ENCODE data around the gene C6orf120. TPM values are rescaled to one million over a fixed set of nuclear protein-coding genes. Genes with fewer than 3 reads are reported as not detected.

Gene C6orf120
- total RNA-seq, 1 donor from 2014 or later: 34.6 TPM

GRCh38 chr6:169725125-169726048, 23.5 kb downstream of the C6orf120 start:
- H2AFZ ChIP-seq (ENCODE audit: low read depth, low read length): peak overlapping the region; percentile 93
- H3K4me1 Mint-ChIP-seq (ENCODE audit: low read depth, unreplicated experiment): peaks cover 6% of the 10 kb centered on the region
- FAIRE-seq: no peak

GRCh38 chr6:169726049-169726400, 24.1 kb downstream of the C6orf120 start:
- no peak for TF ChIP-seq CTCF (IDR thresholded peaks at IDR 0.05; ENCODE audit: insufficient read depth, low read depth, low read length)
- Histone ChIP-seq H3K9me3 (ENCODE audit: insufficient read depth, low read depth, low read length) (no peaks in the 10 kb centered on the region), H3K4me1 (ENCODE audit: insufficient read depth, low read length) (peaks cover 26% of the 10 kb centered on the region), H3K4me3 (ENCODE audit: insufficient read depth, low read depth, low read length) (no peak overlapping the region), H3K36me3 (ENCODE audit: insufficient read depth, low read length) (no peaks in the 10 kb centered on the region), H3K4me2 (ENCODE audit: low read length) (no peak overlapping the region), H3K9ac (ENCODE audit: low read length) (no peak overlapping the region), H3K27me3 (ENCODE audit: insufficient read depth, low read length) (no peaks in the 10 kb centered on the region), H3K79me2 (ENCODE audit: insufficient read depth, low read length) (peaks cover 12% of the 10 kb centered on the region), H4K20me1 (ENCODE audit: insufficient read depth, low read length) (peaks cover 18% of the 10 kb centered on the region), H3K27ac (ENCODE audit: low read depth, low read length) (no peak overlapping the region), H2AFZ (ENCODE audit: low read depth, low read length) (no peak overlapping the region)
- H3K9me3 Mint-ChIP-seq (ENCODE audit: unreplicated experiment): no peaks in the 10 kb centered on the region
- H3K36me3 Mint-ChIP-seq (ENCODE audit: low read depth, unreplicated experiment): no peaks in the 10 kb centered on the region
- peaks cover 5% of the 10 kb centered on the region for H3K27me3 Mint-ChIP-seq (ENCODE audit: low read depth, unreplicated experiment)
- H3K27ac Mint-ChIP-seq (ENCODE audit: unreplicated experiment): no peak overlapping the region
- H3K4me1 Mint-ChIP-seq (ENCODE audit: low read depth, unreplicated experiment): peaks cover 6% of the 10 kb centered on the region
- DNase-seq (ENCODE audit: low read depth) (no peak), FAIRE-seq (no peak)
- peak overlapping the region; percentile 90 for H3K4me3 Mint-ChIP-seq (ENCODE audit: unreplicated experiment)

More at GRCh38 chr6:169725125-169726048, 23.5 kb downstream of the C6orf120 start:
- Mint-ChIP-seq H3K36me3 (ENCODE audit: low read depth, unreplicated experiment) (no peaks in the 10 kb centered on the region), H3K9me3 (ENCODE audit: unreplicated experiment) (no peaks in the 10 kb centered on the region), H3K4me3 (ENCODE audit: unreplicated experiment) (peak overlapping the region; percentile 90), H3K27me3 (ENCODE audit: low read depth, unreplicated experiment) (peaks cover 2% of the 10 kb centered on the region), H3K27ac (ENCODE audit: unreplicated experiment) (peak overlapping the region; percentile 92)
- no peaks in the 10 kb centered on the region for H3K9me3 ChIP-seq (ENCODE audit: insufficient read depth, low read depth, low read length)
- H3K9ac ChIP-seq (ENCODE audit: low read length): peak overlapping the region; percentile 84
- TF ChIP-seq EZH2 (IDR thresholded peaks at IDR 0.05; ENCODE audit: insufficient read depth, low read length) (no peak), CTCF (IDR thresholded peaks at IDR 0.05; ENCODE audit: insufficient read depth, low read depth, low read length) (no peak)
- peaks cover 26% of the 10 kb centered on the region for H3K4me1 ChIP-seq (ENCODE audit: insufficient read depth, low read length)
- no peaks in the 10 kb centered on the region for H3K36me3 ChIP-seq (ENCODE audit: insufficient read depth, low read length)
- peaks cover 19% of the 10 kb centered on the region for H4K20me1 ChIP-seq (ENCODE audit: insufficient read depth, low read length)
- H3K4me2 ChIP-seq (ENCODE audit: low read length): peak overlapping the region; percentile 92
- peak overlapping the region; percentile 71 for H3K4me3 ChIP-seq (ENCODE audit: insufficient read depth, low read depth, low read length)
- H3K79me2 ChIP-seq (ENCODE audit: insufficient read depth, low read length): peaks cover 19% of the 10 kb centered on the region
- peak overlapping the region; percentile 73 for H3K27ac ChIP-seq (ENCODE audit: low read depth, low read length)
- no peaks in the 10 kb centered on the region for H3K27me3 ChIP-seq (ENCODE audit: insufficient read depth, low read length)
- peak; percentile 69 for DNase-seq (ENCODE audit: low read depth)

DNA sequence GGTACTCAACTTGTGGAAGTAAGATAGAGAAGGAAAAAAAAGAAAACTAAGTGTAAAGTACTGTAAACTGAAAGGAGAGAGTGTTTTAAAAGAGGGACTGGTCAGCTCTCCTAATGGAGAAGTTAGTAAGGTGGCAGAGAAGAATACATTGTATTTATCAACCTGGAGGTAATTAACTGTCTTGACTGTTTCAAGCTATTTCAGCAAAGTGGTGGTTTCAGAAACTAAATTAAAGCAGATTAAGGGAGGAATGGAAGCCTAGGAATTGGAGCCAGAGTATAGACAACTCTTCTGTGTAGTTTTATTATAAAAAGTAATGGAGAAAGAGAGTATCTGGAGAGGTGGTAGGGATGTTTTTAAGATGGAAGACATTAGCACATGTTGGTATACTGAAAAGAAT, 25.0 kb downstream of the C6orf120 start:
- Histone ChIP-seq H3K36me3 (ENCODE audit: insufficient read depth, low read length) (no peaks in the 10 kb centered on the region), H3K79me2 (ENCODE audit: insufficient read depth, low read length) (peaks cover 3% of the 10 kb centered on the region), H3K27me3 (ENCODE audit: insufficient read depth, low read length) (no peaks in the 10 kb centered on the region), H4K20me1 (ENCODE audit: insufficient read depth, low read length) (peaks cover 11% of the 10 kb centered on the region), H2AFZ (ENCODE audit: low read depth, low read length) (no peak overlapping the region), H3K4me3 (ENCODE audit: insufficient read depth, low read depth, low read length) (no peak overlapping the region), H3K9me3 (ENCODE audit: insufficient read depth, low read depth, low read length) (no peaks in the 10 kb centered on the region), H3K27ac (ENCODE audit: low read depth, low read length) (no peak overlapping the region), H3K4me1 (ENCODE audit: insufficient read depth, low read length) (peaks cover 22% of the 10 kb centered on the region), H3K9ac (ENCODE audit: low read length) (no peak overlapping the region), H3K4me2 (ENCODE audit: low read length) (no peak overlapping the region)
- TF ChIP-seq CTCF (IDR thresholded peaks at IDR 0.05; ENCODE audit: insufficient read depth, low read depth, low read length): no peak
- TF ChIP-seq EZH2 (IDR thresholded peaks at IDR 0.05; ENCODE audit: insufficient read depth, low read length): no peak
- Mint-ChIP-seq H3K9me3 (ENCODE audit: unreplicated experiment) (no peaks in the 10 kb centered on the region), H3K27me3 (ENCODE audit: low read depth, unreplicated experiment) (peaks cover 5% of the 10 kb centered on the region), H3K36me3 (ENCODE audit: low read depth, unreplicated experiment) (no peaks in the 10 kb centered on the region), H3K4me3 (ENCODE audit: unreplicated experiment) (no peak overlapping the region), H3K4me1 (ENCODE audit: low read depth, unreplicated experiment) (peaks cover 6% of the 10 kb centered on the region), H3K27ac (ENCODE audit: unreplicated experiment) (no peak overlapping the region)
- FAIRE-seq (no peak), DNase-seq (ENCODE audit: low read depth) (no peak)
